ENCODE measurements around the gene FYCO1. TPM values are rescaled to one million over a fixed set of nuclear protein-coding genes. Genes with fewer than 3 reads are reported as not detected.

The FYCO1 gene
- polyA plus RNA-seq, 2 of the 4 experiments (the other 2 are of a cell fraction): 3.7 to 4.4 TPM

DNA sequence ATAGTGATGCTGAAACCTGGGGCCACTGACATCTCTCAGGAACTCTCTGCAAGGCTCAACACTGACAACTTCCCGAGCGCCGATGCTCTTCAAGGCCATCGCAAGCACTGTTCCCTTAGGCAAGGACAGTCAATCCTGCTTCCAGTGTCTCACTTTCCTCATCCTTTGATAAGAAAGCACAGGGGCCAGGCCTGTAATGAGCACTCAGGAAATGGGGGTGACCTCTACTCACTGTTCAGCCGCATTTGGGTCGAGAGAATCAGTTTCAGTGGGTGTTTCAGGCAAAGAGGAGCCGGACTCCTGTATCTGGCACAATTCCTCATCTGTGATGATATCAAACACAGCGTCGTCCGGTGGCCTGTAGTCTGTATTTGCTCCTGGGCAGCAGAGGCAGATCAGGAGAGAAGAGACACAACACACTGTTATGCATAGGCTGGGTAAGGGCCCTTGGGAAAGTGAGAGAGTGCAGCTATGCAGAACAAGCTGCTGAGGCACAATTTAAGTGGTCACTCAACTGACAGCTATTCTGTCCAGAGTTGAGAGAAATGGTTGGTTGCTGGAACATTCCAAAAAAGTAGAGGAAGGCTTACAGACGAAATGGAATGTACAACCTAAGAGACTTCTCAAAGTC lies 40.5 kb downstream of the FYCO1 start:
- WGBS (ENCODE audit: missing lambda C conversion rate): 86% methylated on average over 8 of the region's 11 CpGs
- no peaks in the 10 kb centered on the region for H3K9me3 ChIP-seq
- no peak overlapping the region for H3K4me2 ChIP-seq
- CTCF ChIA-PET: no interaction called here
- no peak overlapping the region for H3K27ac ChIP-seq
- no peak overlapping the region for H3K4me3 ChIP-seq
- POLR2A ChIA-PET: no interaction called here
- TF ChIP-seq HDAC2 (IDR thresholded peaks at IDR 0.05) (no peak), TP53 (CRISPR knock-in tag; IDR thresholded peaks at IDR 0.05) (no peak), HOXB13 (CRISPR knock-in tag; IDR thresholded peaks at IDR 0.05; ENCODE audit: low read depth) (no peak), HOXA7 (CRISPR knock-in tag; IDR thresholded peaks at IDR 0.05) (no peak), PHF8 (IDR thresholded peaks at IDR 0.05; ENCODE audit: borderline replicate concordance, low read depth) (no peak), GATA3 (IDR thresholded peaks at IDR 0.05; ENCODE audit: borderline replicate concordance) (no peak), TFCP2L1 (CRISPR knock-in tag; IDR thresholded peaks at IDR 0.05) (no peak), KDM5A (IDR thresholded peaks at IDR 0.05) (no peak), FOXS1 (CRISPR knock-in tag; IDR thresholded peaks at IDR 0.05) (no peak), POLR2AphosphoS2 (conservative IDR thresholded peaks at IDR 0.05; ENCODE audit: low read length) (no peak), RCOR1 (IDR thresholded peaks at IDR 0.05; ENCODE audit: low read depth, low read length) (no peak), ZSCAN20 (CRISPR knock-in tag; IDR thresholded peaks at IDR 0.05) (no peak)
- ATAC-seq (no peak), FAIRE-seq (no peak), DNase-seq (ENCODE audit: low read depth in 1 of 2, low spot score in 1 of 2) (no peak)
- no peaks in the 10 kb centered on the region for H3K4me1 ChIP-seq

DNA sequence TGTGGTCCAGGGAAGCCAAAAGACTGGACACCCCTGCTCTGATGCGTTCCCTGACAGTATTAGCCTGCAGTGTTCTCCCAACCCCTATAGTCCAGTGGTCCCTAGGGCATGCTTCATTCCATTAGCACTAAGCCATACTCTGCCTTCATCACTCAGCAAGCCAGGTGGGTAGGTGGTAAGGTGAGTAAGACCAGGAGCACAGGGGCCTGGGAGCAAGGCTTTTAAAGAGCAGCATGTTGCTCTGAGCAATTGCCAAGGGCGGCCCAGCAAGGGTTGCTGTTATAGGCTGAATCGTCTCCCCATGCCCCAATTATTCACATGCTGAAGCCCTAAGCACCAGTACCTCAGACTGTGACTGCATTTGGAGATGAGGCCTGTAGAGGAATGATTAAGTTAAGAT lies 41.3 kb downstream of the FYCO1 start:
- Histone ChIP-seq H3K27ac (no peak overlapping the region), H3K4me3 (no peak overlapping the region), H3K4me2 (no peak overlapping the region), H3K9me3 (no peaks in the 10 kb centered on the region), H3K4me1 (no peaks in the 10 kb centered on the region)
- ATAC-seq: no peak
- CTCF ChIA-PET: interaction anchor here (1.5 kb wide), 1 partner anchor 124 kb away, joined by 4 read pairs; no protein-coding TSS in a partner anchor
- WGBS (ENCODE audit: missing lambda C conversion rate): 100% methylated on average over 1 of the region's 3 CpGs
- no peak for DNase-seq (ENCODE audit: low read depth in 1 of 2, low spot score in 1 of 2)
- POLR2A ChIA-PET: no interaction called here
- no peak for FAIRE-seq
- no peak for TF ChIP-seq SMC3 (IDR thresholded peaks at IDR 0.05)
- no peak for TF ChIP-seq CHD4 (IDR thresholded peaks at IDR 0.05; ENCODE audit: borderline replicate concordance)
- TF ChIP-seq, protein P1, sequence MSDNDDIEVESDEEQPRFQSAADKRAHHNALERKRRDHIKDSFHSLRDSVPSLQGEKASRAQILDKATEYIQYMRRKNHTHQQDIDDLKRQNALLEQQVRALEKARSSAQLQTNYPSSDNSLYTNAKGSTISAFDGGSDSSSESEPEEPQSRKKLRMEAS (IDR thresholded peaks at IDR 0.05): no peak
- TF ChIP-seq CBX2 (IDR thresholded peaks at IDR 0.05; ENCODE audit: borderline replicate concordance, low read depth): no peak
- no peak for TF ChIP-seq BHLHE40 (IDR thresholded peaks at IDR 0.05; ENCODE audit: low read depth, low read length)
- TF ChIP-seq FOSB (CRISPR knock-in tag; IDR thresholded peaks at IDR 0.05): no peak
- no peak for TF ChIP-seq ZFP36 (IDR thresholded peaks at IDR 0.05; ENCODE audit: borderline replicate concordance, partially characterized antibody)
- TF ChIP-seq TFCP2L1 (CRISPR knock-in tag; IDR thresholded peaks at IDR 0.05): no peak
- no peak for TF ChIP-seq HDAC2 (IDR thresholded peaks at IDR 0.05)
- no peak for TF ChIP-seq POLR2AphosphoS2 (conservative IDR thresholded peaks at IDR 0.05; ENCODE audit: low read length)
- TF ChIP-seq RNF2 (IDR thresholded peaks at IDR 0.05; ENCODE audit: borderline replicate concordance, low read depth): no peak
- TF ChIP-seq HOXA7 (CRISPR knock-in tag; IDR thresholded peaks at IDR 0.05): no peak
- no peak for TF ChIP-seq ZNF302 (CRISPR knock-in tag; IDR thresholded peaks at IDR 0.05)
- no peak for TF ChIP-seq TP53 (CRISPR knock-in tag; IDR thresholded peaks at IDR 0.05)
- TF ChIP-seq, protein P2, sequence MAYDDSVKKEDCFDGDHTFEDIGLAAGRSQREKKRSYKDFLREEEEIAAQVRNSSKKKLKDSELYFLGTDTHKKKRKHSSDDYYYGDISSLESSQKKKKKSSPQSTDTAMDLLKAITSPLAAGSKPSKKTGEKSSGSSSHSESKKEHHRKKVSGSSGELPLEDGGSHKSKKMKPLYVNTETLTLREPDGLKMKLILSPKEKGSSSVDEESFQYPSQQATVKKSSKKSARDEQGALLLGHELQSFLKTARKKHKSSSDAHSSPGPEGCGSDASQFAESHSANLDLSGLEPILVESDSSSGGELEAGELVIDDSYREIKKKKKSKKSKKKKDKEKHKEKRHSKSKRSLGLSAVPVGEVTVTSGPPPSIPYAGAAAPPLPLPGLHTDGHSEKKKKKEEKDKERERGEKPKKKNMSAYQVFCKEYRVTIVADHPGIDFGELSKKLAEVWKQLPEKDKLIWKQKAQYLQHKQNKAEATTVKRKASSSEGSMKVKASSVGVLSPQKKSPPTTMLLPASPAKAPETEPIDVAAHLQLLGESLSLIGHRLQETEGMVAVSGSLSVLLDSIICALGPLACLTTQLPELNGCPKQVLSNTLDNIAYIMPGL (CRISPR knock-in tag; IDR thresholded peaks at IDR 0.05; ENCODE audit: borderline replicate concordance): no peak

DNA sequence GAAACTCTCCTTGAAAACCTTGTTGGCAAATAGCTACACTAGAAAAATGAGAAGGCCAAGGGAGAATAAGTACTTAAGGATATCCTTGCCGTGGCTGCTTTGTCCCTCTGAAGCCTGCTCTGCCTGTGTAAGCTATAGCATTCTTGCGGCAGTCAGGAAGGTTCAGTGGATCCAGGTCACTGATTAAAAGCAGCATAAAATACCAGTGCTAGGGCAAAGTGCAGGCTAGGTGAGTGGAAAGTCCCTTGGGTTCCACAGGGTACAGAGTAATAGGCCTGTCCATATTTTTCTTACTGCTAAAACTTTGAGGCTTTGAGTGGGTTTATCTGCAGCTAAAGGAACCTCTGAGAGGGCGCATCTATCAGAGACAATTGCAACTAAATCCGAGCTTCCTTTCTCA lies 42.1 kb downstream of the FYCO1 start:
- Histone ChIP-seq H3K4me3 (no peak overlapping the region), H3K9me3 (no peaks in the 10 kb centered on the region), H3K4me1 (no peaks in the 10 kb centered on the region), H3K27ac (no peak overlapping the region), H3K4me2 (no peak overlapping the region)
- ATAC-seq (no peak), FAIRE-seq (no peak), DNase-seq (ENCODE audit: low read depth in 1 of 2, low spot score in 1 of 2) (no peak)
- WGBS (ENCODE audit: missing lambda C conversion rate): 87% methylated on average over 4 of the region's 4 CpGs
- POLR2A ChIA-PET: no interaction called here
- CTCF ChIA-PET: interaction anchor here (1.1 to 1.5 kb wide), 2 partner anchors 125 to 126 kb away, joined by 4 read pairs; no protein-coding TSS in a partner anchor
- TF ChIP-seq SMC3 (IDR thresholded peaks at IDR 0.05): no peak
- TF ChIP-seq, protein P3, sequence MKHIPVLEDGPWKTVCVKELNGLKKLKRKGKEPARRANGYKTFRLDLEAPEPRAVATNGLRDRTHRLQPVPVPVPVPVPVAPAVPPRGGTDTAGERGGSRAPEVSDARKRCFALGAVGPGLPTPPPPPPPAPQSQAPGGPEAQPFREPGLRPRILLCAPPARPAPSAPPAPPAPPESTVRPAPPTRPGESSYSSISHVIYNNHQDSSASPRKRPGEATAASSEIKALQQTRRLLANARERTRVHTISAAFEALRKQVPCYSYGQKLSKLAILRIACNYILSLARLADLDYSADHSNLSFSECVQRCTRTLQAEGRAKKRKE (CRISPR knock-in tag; IDR thresholded peaks at IDR 0.05; ENCODE audit: low read depth): no peak
- TF ChIP-seq RAD21 (conservative IDR thresholded peaks at IDR 0.05 in 1 of 2, IDR thresholded peaks at IDR 0.05 in 1 of 2): no peak
- no peak for TF ChIP-seq PHF8 (IDR thresholded peaks at IDR 0.05; ENCODE audit: borderline replicate concordance, low read depth)
- TF ChIP-seq RNF2 (IDR thresholded peaks at IDR 0.05; ENCODE audit: borderline replicate concordance, low read depth): no peak
- TF ChIP-seq CBX2 (IDR thresholded peaks at IDR 0.05; ENCODE audit: borderline replicate concordance, low read depth): no peak
- no peak for TF ChIP-seq ZFP36 (IDR thresholded peaks at IDR 0.05; ENCODE audit: borderline replicate concordance, partially characterized antibody)
- TF ChIP-seq FOSL2 (IDR thresholded peaks at IDR 0.05): no peak
- no peak for TF ChIP-seq FOSL2 (CRISPR knock-in tag; IDR thresholded peaks at IDR 0.05)
- no peak for TF ChIP-seq RARB (CRISPR knock-in tag; IDR thresholded peaks at IDR 0.05)
- TF ChIP-seq NFE2L2 (conservative IDR thresholded peaks at IDR 0.05; ENCODE audit: low read length): no peak

All from A549 (cell line).